ENCODE data around the gene COL4A2. TPM values are rescaled to one million over a fixed set of nuclear protein-coding genes. Genes with fewer than 3 reads are reported as not detected.

The COL4A2 gene
- total RNA-seq, 8 experiments from 2014 or later: 3.5 to 379 (median 30.2) TPM

DNA sequence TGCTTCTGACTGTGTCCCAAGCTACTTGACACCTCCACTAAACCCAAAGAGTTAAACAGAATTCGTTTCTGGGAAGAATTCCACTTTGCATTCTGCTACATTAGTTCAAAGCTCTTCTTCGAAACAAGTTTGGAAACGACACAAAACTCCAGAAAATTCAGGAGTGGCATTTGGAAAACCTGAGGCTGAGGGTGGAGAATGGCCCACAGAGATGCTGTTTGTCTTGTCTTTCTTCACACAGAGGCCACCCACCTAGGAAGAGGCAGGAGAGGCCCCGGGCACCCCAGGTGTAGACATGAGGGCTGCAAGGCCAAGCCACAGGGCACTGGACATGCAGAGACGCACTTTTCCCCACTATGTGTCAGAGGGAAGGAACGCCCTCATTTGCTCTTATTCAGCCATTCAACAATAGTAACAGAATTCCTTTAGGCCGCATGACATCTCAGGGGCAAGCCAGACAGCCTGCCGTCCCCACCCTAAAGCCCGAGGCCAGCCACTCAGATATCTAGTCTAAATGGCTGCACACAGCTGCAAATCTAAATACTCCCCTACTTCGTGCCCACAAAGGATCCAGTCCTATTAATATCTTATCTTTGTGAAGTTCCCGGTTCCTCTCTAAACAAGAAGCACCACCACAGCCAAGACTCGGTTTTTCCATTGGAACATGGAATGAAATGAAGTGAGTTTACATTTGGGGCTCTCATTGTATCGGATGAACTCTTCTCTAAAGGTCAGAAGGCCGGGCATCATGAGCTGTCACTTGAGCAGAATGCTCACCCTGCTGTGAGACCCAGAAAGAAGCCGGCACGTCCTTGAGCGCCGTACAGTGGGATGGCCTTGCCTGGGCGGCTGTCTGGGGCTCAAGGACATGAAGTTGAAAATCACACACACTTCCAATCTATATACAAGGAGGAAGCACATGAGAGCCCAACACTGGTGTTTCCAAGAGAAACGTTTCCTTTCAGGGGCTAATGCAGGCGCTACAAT, 20.0 kb upstream of the COL4A2 start:
- peak in 3 of 8 experiments; percentile 69 to 99 (median 97) for ATAC-seq (replicated peaks in 6 of 8)
- WGBS, 10 experiments: 56 to 88% (median 70%) methylated on average over 3 to 15 of the region's 21 CpGs; no CpG with 5 or more reads in 1 of the 10 experiments
- Histone ChIP-seq H3K4me1 (replicated peaks in 1 of 2) (no peaks in the 10 kb centered on the region), H3K27ac (no peak overlapping the region), H3K4me3 (no peak overlapping the region)
- in situ Hi-C loops (cut with MboI; ENCODE audit: low pct_unique_long_range_greater_than_20kb in 2 of 9, low sequenced_read_pairs in 9 of 9, unreplicated experiment in 9 of 9): no loop called here

DNA sequence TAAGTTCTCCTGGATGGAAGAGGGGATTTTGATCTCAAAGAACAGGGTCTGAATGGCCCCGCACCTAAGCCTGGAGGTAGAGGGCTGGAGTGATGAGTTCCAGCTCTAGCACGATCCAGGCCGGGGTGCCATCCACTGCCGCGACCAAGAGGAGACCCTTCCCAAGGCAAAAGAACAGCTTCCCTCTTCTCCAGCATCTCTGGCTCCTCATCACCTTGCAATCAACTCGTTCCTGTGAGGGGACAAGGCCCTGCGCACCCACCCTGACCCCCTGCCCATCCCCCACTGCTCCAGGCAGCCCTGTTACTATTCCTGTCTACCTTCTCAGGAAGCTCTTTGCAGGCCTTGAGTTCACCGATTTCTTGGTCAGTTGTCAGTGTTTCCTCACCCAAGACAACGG, 17.9 kb upstream of the COL4A2 start:
- no peak overlapping the region for H3K27ac ChIP-seq
- ATAC-seq (replicated peaks in 6 of 8): no peak
- in situ Hi-C loops (cut with MboI; ENCODE audit: low pct_unique_long_range_greater_than_20kb in 2 of 9, low sequenced_read_pairs in 9 of 9, unreplicated experiment in 9 of 9): no loop called here
- H3K4me3 ChIP-seq: no peak overlapping the region
- 61 to 100% (median 95%) methylated on average over 2 to 5 of the region's 9 CpGs; no CpG with 5 or more reads in 5 of the 10 experiments for WGBS, 10 experiments
- no peaks in the 10 kb centered on the region for H3K4me1 ChIP-seq (replicated peaks in 1 of 2)

DNA sequence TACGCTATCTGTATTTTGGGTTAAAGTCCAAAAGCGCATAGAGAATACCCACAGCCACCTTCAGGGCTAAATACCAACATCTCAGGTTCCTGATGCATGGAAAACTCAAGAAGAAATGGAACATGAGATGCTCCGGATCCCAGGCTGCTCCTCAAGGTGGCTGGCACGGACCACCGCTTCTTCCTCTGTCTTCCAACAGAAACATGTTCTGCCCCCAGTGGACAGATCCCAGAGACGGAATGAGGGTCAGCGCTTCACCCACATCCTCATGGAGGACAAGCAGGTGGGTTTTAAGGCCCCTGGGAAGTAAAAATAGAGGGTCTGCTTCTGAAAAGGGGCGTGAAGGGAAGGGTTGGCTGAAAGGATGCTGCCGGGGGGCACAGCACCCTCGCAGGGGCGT, 17.4 kb upstream of the COL4A2 start:
- 80 to 100% (median 93%) methylated on average over 2 to 11 of the region's 11 CpGs; no CpG with 5 or more reads in 1 of the 10 experiments for WGBS, 10 experiments
- Histone ChIP-seq H3K4me3 (no peak overlapping the region), H3K27ac (no peak overlapping the region), H3K4me1 (replicated peaks in 1 of 2) (no peaks in the 10 kb centered on the region)
- no peak for ATAC-seq (replicated peaks in 6 of 8)
- in situ Hi-C loops (cut with MboI; ENCODE audit: low pct_unique_long_range_greater_than_20kb in 2 of 9, low sequenced_read_pairs in 9 of 9, unreplicated experiment in 9 of 9): no loop called here

DNA sequence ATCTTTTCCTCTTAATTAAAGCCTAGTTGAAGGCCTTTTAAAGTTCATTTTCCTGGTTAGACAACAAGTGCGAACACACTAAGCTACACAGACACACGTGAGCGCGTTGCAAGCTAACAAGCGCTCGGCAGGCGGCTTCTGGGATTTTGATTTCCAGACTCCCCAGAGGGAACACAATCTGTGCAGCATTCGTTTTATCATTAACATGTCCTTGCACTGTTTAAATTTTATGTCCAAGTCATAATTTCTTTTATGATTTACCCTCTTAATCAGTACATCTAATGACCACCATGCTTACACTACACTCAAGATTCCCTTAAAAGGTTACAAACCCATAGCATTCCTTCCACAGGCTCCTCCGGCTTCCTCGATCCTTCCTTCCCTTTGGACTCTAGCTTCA, 16.9 kb upstream of the COL4A2 start:
- WGBS, 10 experiments: 33 to 100% (median 97%) methylated on average over 1 to 10 of the region's 10 CpGs; no CpG with 5 or more reads in 2 of the 10 experiments
- ATAC-seq (replicated peaks in 6 of 8): no peak
- no peaks in the 10 kb centered on the region for H3K4me1 ChIP-seq (replicated peaks in 1 of 2)
- H3K27ac ChIP-seq: no peak overlapping the region
- in situ Hi-C loops (cut with MboI; ENCODE audit: low pct_unique_long_range_greater_than_20kb in 2 of 9, low sequenced_read_pairs in 9 of 9, unreplicated experiment in 9 of 9): no loop called here
- H3K4me3 ChIP-seq: no peak overlapping the region

DNA sequence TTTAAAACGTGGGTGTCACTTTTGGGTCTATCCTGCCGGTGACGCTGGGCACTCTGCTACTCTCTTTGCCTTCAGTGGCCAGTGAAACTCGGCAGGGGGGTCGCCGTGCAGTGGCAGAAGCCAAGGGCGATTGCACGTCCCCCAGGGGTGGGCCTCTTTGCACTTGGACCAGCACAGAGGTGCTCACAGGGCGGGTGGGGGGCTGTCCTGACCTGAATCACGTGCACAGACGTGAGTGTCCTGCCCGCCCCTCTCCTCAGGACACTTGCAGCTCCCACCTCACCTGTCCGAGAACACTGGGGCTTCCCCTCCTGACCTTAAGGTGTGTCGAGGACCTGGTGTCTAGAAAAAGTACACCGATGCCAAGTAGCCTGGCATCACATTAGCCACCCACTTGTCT, 16.3 kb upstream of the COL4A2 start:
- in situ Hi-C loops (cut with MboI; ENCODE audit: low pct_unique_long_range_greater_than_20kb in 2 of 9, low sequenced_read_pairs in 9 of 9, unreplicated experiment in 9 of 9): no loop called here
- no peaks in the 10 kb centered on the region for H3K4me1 ChIP-seq (replicated peaks in 1 of 2)
- WGBS, 10 experiments: 50 to 100% (median 85%) methylated on average over 1 to 13 of the region's 15 CpGs; no CpG with 5 or more reads in 2 of the 10 experiments
- ATAC-seq (replicated peaks in 6 of 8): no peak
- no peak overlapping the region for H3K27ac ChIP-seq
- no peak overlapping the region for H3K4me3 ChIP-seq

DNA sequence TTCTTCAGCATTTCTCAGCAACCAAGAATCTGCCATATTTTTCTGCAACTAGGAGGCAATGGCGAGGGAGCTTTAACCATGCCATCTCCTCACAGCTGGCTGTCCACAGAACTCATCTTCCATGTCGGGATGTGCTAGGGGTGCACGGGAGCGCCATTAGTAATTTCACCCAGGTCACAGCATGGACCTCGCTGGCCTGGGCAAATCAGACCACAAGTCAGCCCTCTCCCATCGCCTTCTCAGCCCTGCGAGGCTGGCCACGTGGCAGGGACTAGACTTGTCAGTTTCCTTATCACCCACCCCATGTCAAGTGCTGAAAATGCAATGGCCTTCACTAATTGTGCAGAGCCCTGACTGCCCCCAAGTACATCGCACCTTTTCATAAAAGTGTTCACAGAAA, 15.8 kb upstream of the COL4A2 start:
- H3K4me3 ChIP-seq: no peak overlapping the region
- WGBS, 10 experiments: 81 to 94% (median 90%) methylated on average over 2 to 9 of the region's 9 CpGs; no CpG with 5 or more reads in 3 of the 10 experiments
- in situ Hi-C loops (cut with MboI; ENCODE audit: low pct_unique_long_range_greater_than_20kb in 2 of 9, low sequenced_read_pairs in 9 of 9, unreplicated experiment in 9 of 9): no loop called here
- no peak for ATAC-seq (replicated peaks in 6 of 8)
- no peak overlapping the region for H3K27ac ChIP-seq
- no peaks in the 10 kb centered on the region for H3K4me1 ChIP-seq (replicated peaks in 1 of 2)

DNA sequence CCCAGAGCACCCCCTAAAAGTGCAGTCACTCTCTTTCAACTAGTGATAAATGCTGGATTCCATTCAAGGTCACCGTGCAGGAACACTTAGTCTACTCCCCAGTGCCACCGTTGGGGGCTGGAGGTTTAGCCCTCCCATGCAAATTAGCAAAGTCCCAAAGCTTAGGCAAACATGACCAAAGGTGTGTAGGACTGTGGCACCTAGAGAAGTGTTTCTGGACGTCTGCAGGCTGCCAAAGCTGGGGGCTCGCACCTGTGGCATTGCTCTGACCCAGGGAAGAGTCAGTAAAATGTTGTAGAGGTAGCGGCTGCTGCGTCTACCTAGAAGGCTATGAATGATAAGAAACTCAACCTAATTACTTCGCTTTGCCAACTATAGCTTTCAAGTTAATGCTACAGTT, 14.0 kb upstream of the COL4A2 start:
- no peaks in the 10 kb centered on the region for H3K4me1 ChIP-seq (replicated peaks in 1 of 2)
- WGBS, 10 experiments: 62 to 100% (median 80%) methylated on average over 1 to 6 of the region's 7 CpGs; no CpG with 5 or more reads in 2 of the 10 experiments
- ATAC-seq (replicated peaks in 6 of 8): no peak
- H3K4me3 ChIP-seq: no peak overlapping the region
- in situ Hi-C loops (cut with MboI; ENCODE audit: low pct_unique_long_range_greater_than_20kb in 2 of 9, low sequenced_read_pairs in 9 of 9, unreplicated experiment in 9 of 9): no loop called here
- no peak overlapping the region for H3K27ac ChIP-seq

DNA sequence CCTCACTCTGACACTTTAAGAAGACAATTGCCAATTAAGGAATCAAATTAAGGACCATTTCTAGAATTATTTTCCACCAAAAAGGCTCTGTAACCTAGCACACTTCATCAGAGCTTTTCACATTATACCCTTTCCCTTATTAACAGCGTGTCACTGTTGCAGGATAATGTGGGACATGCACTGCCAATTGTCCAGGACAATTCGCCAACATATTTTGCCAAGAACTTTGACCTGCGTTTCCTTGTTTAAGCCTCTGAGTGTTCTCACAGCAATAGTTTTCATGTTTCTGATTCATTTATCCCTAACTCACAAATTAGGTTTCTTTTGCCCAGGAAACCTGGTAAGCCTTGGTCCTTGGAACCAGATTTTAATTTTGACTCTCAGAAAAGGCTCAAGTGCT, 13.4 kb upstream of the COL4A2 start:
- 59 to 100% (median 95%) methylated on average over 1 to 3 of the region's 3 CpGs; no CpG with 5 or more reads in 3 of the 10 experiments for WGBS, 10 experiments
- no peak overlapping the region for H3K27ac ChIP-seq
- no peaks in the 10 kb centered on the region for H3K4me1 ChIP-seq (replicated peaks in 1 of 2)
- no peak for ATAC-seq (replicated peaks in 6 of 8)
- in situ Hi-C loops (cut with MboI; ENCODE audit: low pct_unique_long_range_greater_than_20kb in 2 of 9, low sequenced_read_pairs in 9 of 9, unreplicated experiment in 9 of 9): no loop called here
- H3K4me3 ChIP-seq: no peak overlapping the region

DNA sequence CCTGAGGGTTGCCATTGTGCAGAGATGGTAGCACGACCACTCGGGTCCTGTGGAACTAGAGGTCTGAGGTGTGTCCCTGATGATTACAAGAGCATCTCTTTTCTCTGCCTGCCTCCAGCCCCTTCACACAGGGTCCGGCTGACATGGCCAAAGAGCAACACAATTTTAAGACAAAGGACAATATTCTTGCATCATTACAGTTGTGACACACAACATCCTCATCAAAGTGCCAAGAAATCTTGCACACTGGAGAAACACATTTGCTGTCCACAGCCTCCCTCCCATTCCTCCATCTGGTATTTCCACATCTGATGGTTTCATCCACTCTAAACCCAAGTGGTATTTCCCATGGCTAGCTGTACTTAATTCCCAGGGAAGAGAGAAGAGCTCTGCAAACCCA, 12.9 kb upstream of the COL4A2 start:
- ATAC-seq (replicated peaks in 6 of 8): no peak
- in situ Hi-C loops (cut with MboI; ENCODE audit: low pct_unique_long_range_greater_than_20kb in 2 of 9, low sequenced_read_pairs in 9 of 9, unreplicated experiment in 9 of 9): no loop called here
- 97 to 100% (median 100%) methylated on average over 1 to 3 of the region's 3 CpGs; no CpG with 5 or more reads in 7 of the 10 experiments for WGBS, 10 experiments

DNA sequence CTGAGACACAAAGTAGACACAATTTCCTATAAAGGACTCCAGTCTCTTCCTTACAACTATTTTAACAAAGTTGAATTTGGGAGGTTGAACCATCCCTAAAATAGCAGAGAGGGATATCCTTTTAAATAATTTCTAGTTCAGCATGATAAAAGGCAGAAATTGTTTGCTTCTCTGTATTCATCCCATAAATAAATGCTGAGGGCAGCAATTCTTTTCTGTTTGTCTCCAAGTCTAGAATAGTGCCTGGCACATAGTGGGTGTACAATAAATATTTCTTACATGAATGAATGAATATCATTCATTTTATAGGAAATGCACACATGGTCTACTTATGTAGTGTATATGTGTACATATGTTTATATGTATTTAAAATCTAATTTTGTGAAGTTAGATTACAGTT, 12.5 kb upstream of the COL4A2 start:
- in situ Hi-C loops (cut with MboI; ENCODE audit: low pct_unique_long_range_greater_than_20kb in 2 of 9, low sequenced_read_pairs in 9 of 9, unreplicated experiment in 9 of 9): no loop called here
- Histone ChIP-seq H3K4me1 (replicated peaks in 1 of 2) (no peaks in the 10 kb centered on the region), H3K4me3 (no peak overlapping the region), H3K27ac (no peak overlapping the region)
- no peak for ATAC-seq (replicated peaks in 6 of 8)

More for the DNA sequence above, 12.9 kb upstream of the COL4A2 start:
- H3K4me1 ChIP-seq (replicated peaks in 1 of 2): no peaks in the 10 kb centered on the region
- H3K4me3 ChIP-seq: no peak overlapping the region
- no peak overlapping the region for H3K27ac ChIP-seq

DNA sequence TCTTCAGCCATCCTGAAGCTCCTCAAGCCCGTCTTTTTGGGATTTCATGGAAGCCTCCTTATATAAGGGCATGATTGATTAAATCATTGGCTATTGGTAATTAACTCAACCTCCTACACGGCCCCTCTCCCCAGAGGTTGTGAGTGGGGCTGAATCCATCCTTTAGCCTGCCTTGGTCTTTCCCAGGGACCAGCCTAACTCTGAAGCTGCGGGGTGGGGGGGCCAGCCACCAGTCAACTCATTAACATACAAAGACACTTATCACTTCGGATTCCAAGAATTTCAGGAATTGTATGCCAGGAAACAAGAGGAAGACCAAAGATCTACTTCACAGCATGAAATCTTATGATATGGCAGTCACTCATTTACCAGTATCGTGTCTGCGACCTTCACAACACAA, 10.1 kb upstream of the COL4A2 start:
- Histone ChIP-seq H3K4me1 (replicated peaks in 1 of 2) (no peaks in the 10 kb centered on the region), H3K27ac (no peak overlapping the region), H3K4me3 (no peak overlapping the region)
- WGBS, 10 experiments: 50 to 100% (median 90%) methylated on average over 1 to 5 of the region's 6 CpGs
- in situ Hi-C loops (cut with MboI; ENCODE audit: low pct_unique_long_range_greater_than_20kb in 2 of 9, low sequenced_read_pairs in 9 of 9, unreplicated experiment in 9 of 9): no loop called here
- ATAC-seq (replicated peaks in 6 of 8): no peak

DNA sequence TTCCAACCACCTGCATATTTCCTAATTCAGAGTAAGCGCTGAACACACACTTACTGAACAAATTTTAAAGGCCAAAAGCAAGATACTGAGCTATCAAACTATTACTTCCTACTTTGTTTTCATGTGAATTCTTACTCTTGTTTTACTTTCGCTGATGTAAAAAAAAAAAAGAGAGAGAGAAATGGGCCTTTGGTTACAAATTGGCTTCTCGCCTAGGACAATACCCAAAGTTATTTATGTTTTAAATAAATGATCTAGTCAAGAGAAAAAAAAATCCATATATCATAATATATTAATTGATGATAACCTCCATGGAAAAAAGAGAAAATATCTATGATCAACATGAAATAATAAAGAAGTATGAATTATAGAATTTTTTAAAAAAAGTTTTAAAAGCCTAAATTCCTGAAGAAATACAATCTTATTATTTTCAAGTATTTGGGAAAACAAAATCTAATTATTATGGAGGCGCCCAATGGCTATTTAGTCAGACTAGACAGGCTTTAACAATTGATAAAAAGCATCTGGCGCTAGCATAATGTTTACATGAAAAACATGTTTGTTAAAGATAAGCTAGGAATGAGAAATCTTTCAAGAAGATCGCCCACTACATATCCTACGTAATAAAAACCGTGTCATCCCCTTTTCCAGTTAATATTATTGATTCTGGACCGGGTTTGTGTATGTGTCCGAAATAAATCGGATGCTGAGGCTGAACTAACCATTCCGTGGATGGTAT, 9.1 kb upstream of the COL4A2 start:
- no peak overlapping the region for H3K4me3 ChIP-seq
- no peak overlapping the region for H3K27ac ChIP-seq
- in situ Hi-C loops (cut with MboI; ENCODE audit: low pct_unique_long_range_greater_than_20kb in 2 of 9, low sequenced_read_pairs in 9 of 9, unreplicated experiment in 9 of 9): no loop called here
- no peaks in the 10 kb centered on the region for H3K4me1 ChIP-seq (replicated peaks in 1 of 2)
- ATAC-seq (replicated peaks in 6 of 8): no peak
- WGBS, 10 experiments: 84 to 100% (median 93%) methylated on average over 2 to 12 of the region's 12 CpGs
